Measurements from ENCODE around the gene NRP1.
"Not testable (repeated sequence)": the region's sequence is repeated elsewhere in the genome, so short reads cannot be mapped to it uniquely, and the experiment has no call there.

The NRP1 gene

GRCh38 chr10:33142295-33142694 lies 192.2 kb downstream of the NRP1 start:
- no peak for DNase-seq

GRCh38 chr10:33141251-33141650 lies 193.2 kb downstream of the NRP1 start:
- no peak for DNase-seq

- DNase-seq = no peak
Observed at GRCh38 chr10:33139181-33139646, 195.3 kb downstream of the NRP1 start.

GRCh38 chr10:33138686-33139085 lies 195.8 kb downstream of the NRP1 start:
- DNase-seq = not testable (repeated sequence)

- DNase-seq = no peak
Observed at GRCh38 chr10:33137356-33138005, 197.0 kb downstream of the NRP1 start.

- no peak for DNase-seq
Observed at GRCh38 chr10:33136781-33137180, 197.7 kb downstream of the NRP1 start.

- no peak for DNase-seq
Observed at GRCh38 chr10:33136271-33136670, 198.2 kb downstream of the NRP1 start.

GRCh38 chr10:33134011-33134751 lies 200.3 kb downstream of the NRP1 start:
- DNase-seq = no peak

GRCh38 chr10:33133557-33133956 lies 200.9 kb downstream of the NRP1 start:
- no peak for DNase-seq

- DNase-seq = no peak
Observed at GRCh38 chr10:33132626-33133025, 201.8 kb downstream of the NRP1 start.

GRCh38 chr10:33129996-33130386 lies 204.5 kb downstream of the NRP1 start:
- no peak for DNase-seq

- no peak for DNase-seq
Observed at GRCh38 chr10:33129141-33129995, 205.1 kb downstream of the NRP1 start.

- DNase-seq = no peak
Observed at GRCh38 chr10:33127622-33128021, 206.8 kb downstream of the NRP1 start.

All from NCI-H1048 (cell line).